ENCODE results near the gene PREPL. TPM values are rescaled to one million over a fixed set of nuclear protein-coding genes. Genes with fewer than 3 reads are reported as not detected.

PREPL gene
- total RNA-seq, 1 donor from 2014 or later = 60.0 TPM

DNA sequence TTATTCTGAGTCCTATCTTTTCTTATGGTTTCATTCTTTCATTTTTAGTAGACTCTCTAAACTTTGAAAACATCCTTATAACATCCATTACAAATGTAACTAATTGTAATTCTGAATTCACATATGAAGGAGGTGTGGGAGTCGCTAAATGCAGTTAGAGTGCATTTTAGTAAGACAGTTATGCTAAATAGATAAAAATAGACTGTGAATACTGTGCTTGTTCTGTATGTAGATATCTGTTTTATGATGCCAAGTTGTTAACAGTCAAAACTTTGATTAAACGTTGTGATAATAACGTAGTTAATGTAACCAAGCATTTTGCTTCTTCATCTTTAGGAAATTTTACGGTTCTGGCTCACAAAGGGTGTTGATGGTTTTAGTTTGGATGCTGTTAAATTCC lies 61.7 kb downstream of the PREPL start:
- Mint-ChIP-seq H3K27me3 (ENCODE audit: low read depth) (no peaks in the 10 kb centered on the region), H3K9me3 (ENCODE audit: low read depth) (peaks cover 3% of the 10 kb centered on the region), H3K4me1 (ENCODE audit: low read depth) (peaks cover 15% of the 10 kb centered on the region), H3K36me3 (ENCODE audit: low read depth) (no peaks in the 10 kb centered on the region), H3K27ac (ENCODE audit: unreplicated experiment) (no peak overlapping the region), H3K4me3 (ENCODE audit: unreplicated experiment) (no peak overlapping the region)
- DNase-seq (ENCODE audit: low spot score) = no peak
- TF ChIP-seq, protein P1, sequence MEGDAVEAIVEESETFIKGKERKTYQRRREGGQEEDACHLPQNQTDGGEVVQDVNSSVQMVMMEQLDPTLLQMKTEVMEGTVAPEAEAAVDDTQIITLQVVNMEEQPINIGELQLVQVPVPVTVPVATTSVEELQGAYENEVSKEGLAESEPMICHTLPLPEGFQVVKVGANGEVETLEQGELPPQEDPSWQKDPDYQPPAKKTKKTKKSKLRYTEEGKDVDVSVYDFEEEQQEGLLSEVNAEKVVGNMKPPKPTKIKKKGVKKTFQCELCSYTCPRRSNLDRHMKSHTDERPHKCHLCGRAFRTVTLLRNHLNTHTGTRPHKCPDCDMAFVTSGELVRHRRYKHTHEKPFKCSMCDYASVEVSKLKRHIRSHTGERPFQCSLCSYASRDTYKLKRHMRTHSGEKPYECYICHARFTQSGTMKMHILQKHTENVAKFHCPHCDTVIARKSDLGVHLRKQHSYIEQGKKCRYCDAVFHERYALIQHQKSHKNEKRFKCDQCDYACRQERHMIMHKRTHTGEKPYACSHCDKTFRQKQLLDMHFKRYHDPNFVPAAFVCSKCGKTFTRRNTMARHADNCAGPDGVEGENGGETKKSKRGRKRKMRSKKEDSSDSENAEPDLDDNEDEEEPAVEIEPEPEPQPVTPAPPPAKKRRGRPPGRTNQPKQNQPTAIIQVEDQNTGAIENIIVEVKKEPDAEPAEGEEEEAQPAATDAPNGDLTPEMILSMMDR (IDR thresholded peaks at IDR 0.05) = no peak

DNA sequence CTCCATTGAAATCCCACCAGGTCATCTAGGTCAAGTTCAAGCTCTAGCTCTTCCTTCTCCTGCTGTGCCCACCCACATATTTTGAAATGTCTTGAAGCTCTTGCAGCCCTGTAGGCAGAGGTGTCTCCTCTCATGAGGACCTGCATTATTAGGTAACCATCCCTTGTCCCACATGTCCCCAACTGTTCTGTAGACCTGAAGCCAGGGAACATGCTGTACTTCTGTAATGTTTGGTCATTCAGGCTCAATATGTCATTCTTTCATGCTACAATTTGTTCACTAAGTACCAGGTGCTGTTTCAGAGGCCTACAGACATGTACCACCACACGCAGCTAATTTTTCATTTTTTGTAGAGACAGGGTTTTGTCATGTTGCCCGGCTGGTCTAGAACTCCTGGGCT lies 63.9 kb downstream of the PREPL start:
- Mint-ChIP-seq H3K9me3 (ENCODE audit: low read depth) (no peaks in the 10 kb centered on the region), H3K4me3 (ENCODE audit: unreplicated experiment) (no peak overlapping the region), H3K4me1 (ENCODE audit: low read depth) (peaks cover 17% of the 10 kb centered on the region), H3K27ac (ENCODE audit: unreplicated experiment) (no peak overlapping the region), H3K36me3 (ENCODE audit: low read depth) (no peaks in the 10 kb centered on the region), H3K27me3 (ENCODE audit: low read depth) (no peaks in the 10 kb centered on the region)
- TF ChIP-seq, protein P1 (IDR thresholded peaks at IDR 0.05) = no peak
- no peak for DNase-seq (ENCODE audit: low spot score)

DNA sequence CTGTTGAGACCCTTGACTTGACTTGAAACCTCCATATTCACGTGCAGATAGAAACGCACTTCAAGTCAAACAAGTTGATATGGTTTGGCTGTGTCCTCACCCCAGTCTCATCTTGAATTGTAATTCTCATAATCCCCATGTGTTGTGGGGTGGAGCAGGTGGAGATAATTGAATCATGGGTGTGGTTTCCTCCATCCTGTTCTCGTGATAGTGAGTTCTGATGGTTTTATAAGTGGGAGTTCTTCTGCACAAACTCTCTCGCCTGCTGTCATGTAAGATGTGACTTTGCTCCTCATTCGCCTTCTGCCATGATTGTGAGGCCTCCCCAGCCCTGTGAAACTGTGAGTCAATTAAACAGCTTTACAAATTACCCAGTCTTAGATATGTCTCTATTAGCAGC lies 64.6 kb downstream of the PREPL start:
- H3K4me3 Mint-ChIP-seq (ENCODE audit: unreplicated experiment) = no peak overlapping the region
- no peaks in the 10 kb centered on the region for H3K27me3 Mint-ChIP-seq (ENCODE audit: low read depth)
- TF ChIP-seq, protein P1 (IDR thresholded peaks at IDR 0.05) = no peak
- H3K9me3 Mint-ChIP-seq (ENCODE audit: low read depth) = no peaks in the 10 kb centered on the region
- peaks cover 25% of the 10 kb centered on the region for H3K4me1 Mint-ChIP-seq (ENCODE audit: low read depth)
- no peaks in the 10 kb centered on the region for H3K36me3 Mint-ChIP-seq (ENCODE audit: low read depth)
- no peak overlapping the region for H3K27ac Mint-ChIP-seq (ENCODE audit: unreplicated experiment)
- DNase-seq (ENCODE audit: low spot score) = no peak

DNA sequence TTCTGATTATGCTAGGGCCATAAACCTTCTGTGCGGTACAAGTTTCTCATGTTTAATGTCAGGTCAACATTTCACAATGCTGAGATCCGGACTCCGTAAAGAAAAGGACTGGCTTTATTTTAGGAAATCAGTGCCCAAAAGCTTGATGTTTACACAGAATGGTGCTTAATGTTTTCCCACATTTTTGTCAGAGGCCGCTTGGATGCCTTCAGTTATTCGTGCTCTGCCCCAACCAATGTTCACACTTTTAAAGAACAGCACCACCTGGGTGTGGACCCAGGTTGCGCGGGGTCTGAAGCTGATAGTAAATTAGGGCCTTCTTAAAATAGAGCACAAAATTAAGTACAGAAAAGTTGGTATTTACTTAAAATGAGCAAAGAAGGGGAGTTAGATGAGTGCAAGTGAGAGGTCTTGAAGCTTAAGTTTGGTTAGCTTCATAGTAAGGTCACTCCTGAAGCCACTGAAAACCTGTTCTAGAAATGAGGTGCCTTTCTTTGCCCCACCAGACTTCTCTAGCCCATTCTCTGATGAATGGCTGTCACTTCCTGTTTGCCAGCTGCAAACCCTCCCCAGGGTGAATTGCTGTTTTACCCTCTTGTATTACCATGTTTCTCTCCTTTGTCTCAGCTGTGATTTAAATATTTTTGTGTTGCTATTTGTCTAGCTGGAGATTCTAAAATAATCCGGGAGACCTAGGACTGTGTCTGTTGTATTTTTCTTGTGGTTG lies 65.5 kb downstream of the PREPL start:
- TF ChIP-seq, protein P1 (IDR thresholded peaks at IDR 0.05) = peak; percentile 45
- Mint-ChIP-seq H3K4me3 (ENCODE audit: unreplicated experiment) (no peak overlapping the region), H3K36me3 (ENCODE audit: low read depth) (no peaks in the 10 kb centered on the region), H3K9me3 (ENCODE audit: low read depth) (no peaks in the 10 kb centered on the region), H3K27ac (ENCODE audit: unreplicated experiment) (no peak overlapping the region), H3K4me1 (ENCODE audit: low read depth) (peaks cover 33% of the 10 kb centered on the region), H3K27me3 (ENCODE audit: low read depth) (no peaks in the 10 kb centered on the region)
- no peak for DNase-seq (ENCODE audit: low spot score)

DNA sequence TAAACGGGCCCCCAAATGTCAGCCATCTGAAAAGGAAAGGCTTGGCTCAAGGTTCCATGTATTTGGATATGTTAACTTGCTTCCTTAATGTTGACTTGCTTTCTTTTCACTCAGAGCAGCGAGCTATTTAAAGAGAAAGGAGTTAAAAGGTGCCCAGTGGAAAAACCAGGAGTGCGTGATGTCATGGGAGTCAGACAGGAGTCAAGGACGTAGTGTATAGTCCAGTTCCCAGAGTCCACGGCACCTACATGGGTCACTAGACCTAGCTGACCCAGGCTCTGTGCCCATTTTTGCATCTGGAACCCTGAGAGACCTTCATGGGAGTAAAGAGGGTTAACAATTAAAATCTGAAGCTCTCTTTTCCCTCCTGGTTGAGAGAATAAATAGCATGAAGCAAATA lies 66.2 kb downstream of the PREPL start:
- no peaks in the 10 kb centered on the region for H3K36me3 Mint-ChIP-seq (ENCODE audit: low read depth)
- no peak overlapping the region for H3K4me3 Mint-ChIP-seq (ENCODE audit: unreplicated experiment)
- DNase-seq (ENCODE audit: low spot score) = no peak
- TF ChIP-seq, protein P1 (IDR thresholded peaks at IDR 0.05) = no peak
- H3K27me3 Mint-ChIP-seq (ENCODE audit: low read depth) = no peaks in the 10 kb centered on the region
- H3K4me1 Mint-ChIP-seq (ENCODE audit: low read depth) = peaks cover 40% of the 10 kb centered on the region
- no peaks in the 10 kb centered on the region for H3K9me3 Mint-ChIP-seq (ENCODE audit: low read depth)
- H3K27ac Mint-ChIP-seq (ENCODE audit: unreplicated experiment) = no peak overlapping the region
